Spleen (tissue), 7 donors: ENCODE data around the gene CCDC197.

Experiments
- POLR2AphosphoS5 ChIP-seq, 3 donors: sonication (generic); formaldehyde crosslinking; IDR thresholded peaks; one replicate each; pipeline ENCODE4 v1.5.1; 2017; ENCODE audit warnings: antibody characterized with exemption in 3 of 3
- TF ChIP-seq, protein P1 (sequence below), 11 experiments: fragments of 200-600 bp in 7 of 11; fragments of 450-650 bp in 4 of 11; sonication (generic) in 4 of 11; IDR thresholded peaks in 8 of 11; conservative IDR thresholded peaks in 3 of 11; 1 replicate in 7 of 11; 2 replicates in 4 of 11; pipeline versions ENCODE4 v1.4.0 to v1.8.0; 2016 to 2021; ENCODE audit warnings: antibody characterized with exemption in 11 of 11, inconsistent platforms in 4 of 11, mild to moderate bottlenecking in 1 of 11
- donor health status: DM: no; HTN: no; CAD: no; lungs with moderate emphysema.
- donor health status: DM: no; HTN: no; CAD: no.
- donor health status: DM: no; HTN: no; CAD: no.

DNA sequence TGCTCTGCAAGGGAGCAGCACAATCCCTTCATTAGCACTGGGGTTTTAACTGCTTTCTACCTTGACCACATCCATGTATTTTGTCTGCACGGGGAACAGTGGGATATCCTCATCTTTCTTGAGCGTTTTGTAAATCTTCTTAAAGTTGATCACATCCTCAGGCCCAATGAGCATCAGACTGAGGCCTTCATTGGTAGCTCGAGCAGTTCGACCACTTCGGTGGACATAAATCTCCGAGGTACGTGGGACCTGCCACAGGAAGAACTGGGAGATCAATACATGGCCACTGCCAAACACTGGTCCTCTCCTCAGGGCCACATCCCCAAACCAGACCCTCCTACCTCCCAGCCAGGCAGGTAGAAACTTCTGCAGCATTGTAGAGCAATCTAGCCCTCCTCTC is 57.8 kb downstream of the CCDC197 start:
- TF ChIP-seq, protein P1, sequence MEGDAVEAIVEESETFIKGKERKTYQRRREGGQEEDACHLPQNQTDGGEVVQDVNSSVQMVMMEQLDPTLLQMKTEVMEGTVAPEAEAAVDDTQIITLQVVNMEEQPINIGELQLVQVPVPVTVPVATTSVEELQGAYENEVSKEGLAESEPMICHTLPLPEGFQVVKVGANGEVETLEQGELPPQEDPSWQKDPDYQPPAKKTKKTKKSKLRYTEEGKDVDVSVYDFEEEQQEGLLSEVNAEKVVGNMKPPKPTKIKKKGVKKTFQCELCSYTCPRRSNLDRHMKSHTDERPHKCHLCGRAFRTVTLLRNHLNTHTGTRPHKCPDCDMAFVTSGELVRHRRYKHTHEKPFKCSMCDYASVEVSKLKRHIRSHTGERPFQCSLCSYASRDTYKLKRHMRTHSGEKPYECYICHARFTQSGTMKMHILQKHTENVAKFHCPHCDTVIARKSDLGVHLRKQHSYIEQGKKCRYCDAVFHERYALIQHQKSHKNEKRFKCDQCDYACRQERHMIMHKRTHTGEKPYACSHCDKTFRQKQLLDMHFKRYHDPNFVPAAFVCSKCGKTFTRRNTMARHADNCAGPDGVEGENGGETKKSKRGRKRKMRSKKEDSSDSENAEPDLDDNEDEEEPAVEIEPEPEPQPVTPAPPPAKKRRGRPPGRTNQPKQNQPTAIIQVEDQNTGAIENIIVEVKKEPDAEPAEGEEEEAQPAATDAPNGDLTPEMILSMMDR (IDR thresholded peaks at IDR 0.05 in 8 of 11, conservative IDR thresholded peaks at IDR 0.05 in 3 of 11) = no peak
- TF ChIP-seq POLR2AphosphoS5 (IDR thresholded peaks at IDR 0.05) = no peak
